ENCODE data around the gene GBE1. TPM values are rescaled to one million over a fixed set of nuclear protein-coding genes. Genes with fewer than 3 reads are reported as not detected.

Gene GBE1
- total RNA-seq, 1 experiment from 2014 or later = 9.2 TPM

- ATAC-seq (no peak; the same call in 1 of the 2 replicates), DNase-seq (ENCODE audit: low spot score) (no peak)
- POLR2A ChIA-PET = interaction anchor here (0.7 kb wide), 1 partner anchor 1134 kb away, joined by 3 read pairs; no protein-coding TSS in a partner anchor
- TF ChIP-seq ATF6 (CRISPR knock-in tag; IDR thresholded peaks at IDR 0.05) (no peak), JUN (CRISPR knock-in tag; IDR thresholded peaks at IDR 0.05) (no peak), CREB1 (CRISPR knock-in tag; IDR thresholded peaks at IDR 0.05) (no peak), SOX15 (CRISPR knock-in tag; IDR thresholded peaks at IDR 0.05) (no peak), ZNF281 (CRISPR knock-in tag; IDR thresholded peaks at IDR 0.05) (no peak)
- Mint-ChIP-seq H3K36me3 (no peaks in the 10 kb centered on the region), H3K9me3 (peaks cover 3% of the 10 kb centered on the region; the same call in 1 of the 2 replicates), H3K27me3 (ENCODE audit: low read depth) (no peaks in the 10 kb centered on the region), H3K4me3 (no peak overlapping the region), H3K27ac (no peak overlapping the region), H3K4me1 (no peaks in the 10 kb centered on the region)
- CTCF ChIA-PET = interaction anchor here (1.2 kb wide), 1 partner anchor 173 kb away, joined by 3 read pairs; no protein-coding TSS in a partner anchor
These were observed 98.3 kb downstream of the GBE1 start for GRCh38 chr3:81663114-81663513.

- H3K27ac Mint-ChIP-seq = no peak overlapping the region
- no peak overlapping the region for H3K4me3 Mint-ChIP-seq
- H3K9me3 Mint-ChIP-seq = no peaks in the 10 kb centered on the region
- no peaks in the 10 kb centered on the region for H3K27me3 Mint-ChIP-seq (ENCODE audit: low read depth)
- ChIA-PET CTCF (no interaction called here), POLR2A (no interaction called here)
- no peak for DNase-seq (ENCODE audit: low spot score)
- no peaks in the 10 kb centered on the region for H3K36me3 Mint-ChIP-seq
- no peak for TF ChIP-seq FOXJ3 (CRISPR knock-in tag; IDR thresholded peaks at IDR 0.05; ENCODE audit: borderline replicate concordance)
- TF ChIP-seq OVOL2 (CRISPR knock-in tag; IDR thresholded peaks at IDR 0.05; ENCODE audit: borderline replicate concordance) = no peak
- TF ChIP-seq CTCF (IDR thresholded peaks at IDR 0.05) = no peak
- TF ChIP-seq E2F1 (CRISPR knock-in tag; IDR thresholded peaks at IDR 0.05) = no peak
- TF ChIP-seq CBFB (CRISPR knock-in tag; IDR thresholded peaks at IDR 0.05; ENCODE audit: low read depth) = no peak
- TF ChIP-seq MAX (CRISPR knock-in tag; IDR thresholded peaks at IDR 0.05) = no peak
- no peak for TF ChIP-seq ZNF232 (CRISPR knock-in tag; IDR thresholded peaks at IDR 0.05)
- TF ChIP-seq NR2C2 (CRISPR knock-in tag; IDR thresholded peaks at IDR 0.05) = no peak
- TF ChIP-seq ATF6 (CRISPR knock-in tag; IDR thresholded peaks at IDR 0.05) = no peak
- TF ChIP-seq ETV6 (CRISPR knock-in tag; IDR thresholded peaks at IDR 0.05) = no peak
- no peak for TF ChIP-seq E2F5 (CRISPR knock-in tag; IDR thresholded peaks at IDR 0.05)
- TF ChIP-seq ZBTB21 (CRISPR knock-in tag; IDR thresholded peaks at IDR 0.05; ENCODE audit: borderline replicate concordance) = no peak
- ATAC-seq = no peak
- H3K4me1 Mint-ChIP-seq = no peaks in the 10 kb centered on the region
These were observed 101.4 kb downstream of the GBE1 start for GRCh38 chr3:81660036-81660435.
